Astrocyte (in vitro differentiated cells and primary cell): ENCODE measurements around the gene RALA.

Experiments used
- EZH2 ChIP-seq: IDR thresholded peaks from 2 replicates; pipeline ENCODE4 v1.6.1; 2012; ENCODE audit warnings: mild to moderate bottlenecking, low read length, inconsistent platforms; ENCODE audit not compliant: insufficient read depth
- TF ChIP-seq, protein P1 (sequence below): IDR thresholded peaks from 2 replicates; pipeline ENCODE4 v1.5.1; 2011; ENCODE audit warnings: low read depth, mild to moderate bottlenecking, inconsistent platforms, low read length, moderate library complexity; ENCODE audit not compliant: insufficient read depth

DNA sequence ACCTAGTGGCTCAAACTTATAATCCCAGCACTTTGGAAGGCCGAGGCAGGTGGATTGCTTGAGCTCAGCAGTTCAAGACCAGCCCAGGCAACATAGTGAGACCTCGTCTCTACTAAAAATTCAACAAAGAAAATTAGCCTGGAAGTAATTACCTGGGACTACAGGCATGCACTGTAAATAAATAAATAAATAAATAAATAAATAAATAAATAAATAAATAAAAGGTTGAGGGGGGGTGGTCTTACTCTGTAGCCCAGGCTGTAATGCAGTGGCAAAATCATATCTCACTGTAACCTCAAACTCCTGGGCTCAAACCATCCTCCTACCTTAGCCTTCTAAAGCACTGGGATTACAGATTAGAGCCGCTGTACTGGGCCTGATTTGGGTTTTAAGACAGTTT, 50.5 kb downstream of the RALA start:
- TF ChIP-seq, protein P1, sequence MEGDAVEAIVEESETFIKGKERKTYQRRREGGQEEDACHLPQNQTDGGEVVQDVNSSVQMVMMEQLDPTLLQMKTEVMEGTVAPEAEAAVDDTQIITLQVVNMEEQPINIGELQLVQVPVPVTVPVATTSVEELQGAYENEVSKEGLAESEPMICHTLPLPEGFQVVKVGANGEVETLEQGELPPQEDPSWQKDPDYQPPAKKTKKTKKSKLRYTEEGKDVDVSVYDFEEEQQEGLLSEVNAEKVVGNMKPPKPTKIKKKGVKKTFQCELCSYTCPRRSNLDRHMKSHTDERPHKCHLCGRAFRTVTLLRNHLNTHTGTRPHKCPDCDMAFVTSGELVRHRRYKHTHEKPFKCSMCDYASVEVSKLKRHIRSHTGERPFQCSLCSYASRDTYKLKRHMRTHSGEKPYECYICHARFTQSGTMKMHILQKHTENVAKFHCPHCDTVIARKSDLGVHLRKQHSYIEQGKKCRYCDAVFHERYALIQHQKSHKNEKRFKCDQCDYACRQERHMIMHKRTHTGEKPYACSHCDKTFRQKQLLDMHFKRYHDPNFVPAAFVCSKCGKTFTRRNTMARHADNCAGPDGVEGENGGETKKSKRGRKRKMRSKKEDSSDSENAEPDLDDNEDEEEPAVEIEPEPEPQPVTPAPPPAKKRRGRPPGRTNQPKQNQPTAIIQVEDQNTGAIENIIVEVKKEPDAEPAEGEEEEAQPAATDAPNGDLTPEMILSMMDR: no peak
- TF ChIP-seq EZH2: no peak
